KBM-7 (cell line): Measurements from ENCODE around the gene FHIT.

ENCODE experiments used
- DNase-seq: peaks from one replicate; pipeline ENCODE4 v3.0.0-alpha.2; 2015
- in situ Hi-C: fragments of 300-500 bp; cut with MboI; formaldehyde crosslinking; loops from 2 replicates; pipeline ENCODE4 v1.14.3; 2020; ENCODE audit warnings: low sequenced_read_pairs, low pct_unique_long_range_greater_than_20kb, mixed read lengths

The FHIT gene

GRCh38 chr3:60131618-60132017, 1119.6 kb downstream of the FHIT start:
- no peak for DNase-seq
- in situ Hi-C loops: no loop called here

GRCh38 chr3:60126511-60127304, 1124.5 kb downstream of the FHIT start:
- no peak for DNase-seq
- in situ Hi-C loops: no loop called here

- DNase-seq: no peak
- in situ Hi-C loops: no loop called here
Measured at GRCh38 chr3:60125686-60126085, 1125.6 kb downstream of the FHIT start.

GRCh38 chr3:60120245-60120644, 1131.0 kb downstream of the FHIT start:
- in situ Hi-C loops: no loop called here

DNA sequence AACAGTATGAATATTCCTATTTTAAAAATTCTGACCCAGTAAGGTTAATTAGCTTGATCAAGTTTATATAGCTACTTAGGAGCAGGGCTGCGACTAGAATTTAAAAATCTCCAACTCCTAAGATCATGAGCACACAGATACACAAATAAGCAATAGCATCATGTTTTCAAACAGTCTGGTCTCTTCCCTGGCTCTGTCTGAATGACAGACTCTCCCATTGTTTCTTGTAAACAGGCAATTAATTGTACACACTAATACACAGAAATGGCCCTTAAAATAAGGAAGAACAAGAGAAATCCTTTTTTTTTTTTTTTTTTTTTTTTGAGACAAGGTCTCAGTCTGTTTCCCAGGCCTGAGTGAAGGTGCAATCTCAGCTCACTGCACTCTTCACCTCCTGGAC, 1137.1 kb downstream of the FHIT start:
- in situ Hi-C loops: no loop called here
- DNase-seq: no peak

More at GRCh38 chr3:60120245-60120644, 1131.0 kb downstream of the FHIT start:
- DNase-seq: no peak

DNA sequence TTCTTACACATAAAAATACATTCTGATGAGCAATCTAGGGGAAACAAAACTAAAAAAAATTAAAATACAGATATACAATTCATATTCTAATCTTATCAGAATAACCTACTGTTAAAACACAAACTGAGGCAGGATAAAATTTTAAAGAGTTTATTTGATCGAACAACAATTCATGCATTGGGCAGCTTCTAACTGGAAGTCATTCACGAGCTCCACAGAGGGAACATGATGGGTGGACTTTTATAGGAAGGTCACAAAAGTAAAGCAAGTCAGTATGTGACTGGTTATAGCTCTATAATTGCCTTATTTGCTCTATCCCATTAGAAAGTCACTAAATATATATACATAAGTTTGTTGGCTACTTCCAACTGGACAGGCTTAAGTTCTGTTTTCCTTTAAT, 1144.0 kb downstream of the FHIT start:
- no peak for DNase-seq
- in situ Hi-C loops: no loop called here

- in situ Hi-C loops: no loop called here
- no peak for DNase-seq
Measured at GRCh38 chr3:60102154-60102553, 1149.1 kb downstream of the FHIT start.

GRCh38 chr3:60101621-60102020, 1149.6 kb downstream of the FHIT start:
- in situ Hi-C loops: no loop called here
- no peak for DNase-seq

DNA sequence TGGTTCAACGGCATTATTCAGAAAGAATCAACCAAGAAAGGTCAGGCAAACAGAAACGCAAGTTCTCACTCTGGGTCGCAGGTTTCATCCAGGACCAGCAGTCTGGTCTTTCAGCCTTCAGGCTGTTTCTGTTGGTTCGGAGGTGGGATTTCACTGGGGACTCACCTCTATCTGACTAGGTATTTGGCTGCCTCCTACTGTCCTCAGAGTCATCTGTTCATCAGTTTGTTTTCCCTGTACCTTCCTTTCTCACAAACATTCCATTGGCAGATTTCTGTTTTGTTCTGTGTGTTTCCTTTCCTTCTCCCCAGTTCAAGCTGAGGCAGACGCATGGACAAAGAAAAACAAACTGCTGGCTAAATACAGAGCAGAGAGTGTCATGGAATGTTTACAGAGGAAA, 1154.8 kb downstream of the FHIT start:
- in situ Hi-C loops: no loop called here
- no peak for DNase-seq

GRCh38 chr3:60095930-60096329, 1155.3 kb downstream of the FHIT start:
- in situ Hi-C loops: no loop called here
- no peak for DNase-seq

DNA sequence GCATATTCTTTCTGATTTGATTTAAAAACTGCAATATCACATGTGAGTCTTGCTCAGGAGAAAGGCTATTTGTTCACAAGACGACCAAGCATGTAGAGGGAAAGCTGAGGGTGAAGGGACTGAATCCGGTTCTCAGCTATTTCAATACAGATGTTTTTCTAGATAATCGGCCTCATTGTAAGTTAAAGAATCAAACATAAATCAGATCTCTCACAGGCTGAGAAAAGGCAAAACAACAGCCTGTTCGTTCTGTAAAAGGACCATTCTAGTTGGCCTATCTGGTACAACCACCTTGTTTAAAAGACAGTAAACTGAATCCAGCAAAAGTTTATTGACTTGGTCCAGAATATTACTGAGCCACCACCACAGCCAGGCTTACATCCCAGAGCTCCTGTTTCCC, 1155.7 kb downstream of the FHIT start:
- DNase-seq: no peak
- in situ Hi-C loops: no loop called here

DNA sequence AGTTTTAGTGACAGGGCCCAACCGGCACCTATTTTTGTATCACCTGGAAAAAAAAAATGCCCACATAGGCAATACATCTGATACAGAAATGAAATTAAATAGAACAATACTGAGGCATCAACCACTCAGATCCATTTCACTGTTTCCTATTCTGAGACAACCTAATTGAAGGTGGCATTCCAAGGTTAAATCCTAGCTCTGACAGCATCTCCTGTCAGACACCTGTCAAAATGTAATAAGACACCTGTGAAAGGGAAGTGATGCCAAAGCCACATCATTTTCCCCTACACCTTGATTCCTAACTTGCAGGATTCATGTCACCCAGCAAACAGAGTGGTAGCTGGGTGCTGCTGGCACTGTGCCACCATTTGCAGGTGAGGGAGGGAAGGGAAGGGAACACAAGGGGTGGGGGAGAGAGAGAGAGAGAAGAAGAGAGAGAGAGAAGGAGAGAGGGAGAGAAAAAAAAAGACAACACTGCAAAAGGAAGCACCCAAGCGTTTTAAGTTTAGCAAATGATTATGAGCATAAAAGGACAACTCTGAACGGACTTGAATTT, 1156.8 kb downstream of the FHIT start:
- no peak for DNase-seq
- in situ Hi-C loops: no loop called here

DNA sequence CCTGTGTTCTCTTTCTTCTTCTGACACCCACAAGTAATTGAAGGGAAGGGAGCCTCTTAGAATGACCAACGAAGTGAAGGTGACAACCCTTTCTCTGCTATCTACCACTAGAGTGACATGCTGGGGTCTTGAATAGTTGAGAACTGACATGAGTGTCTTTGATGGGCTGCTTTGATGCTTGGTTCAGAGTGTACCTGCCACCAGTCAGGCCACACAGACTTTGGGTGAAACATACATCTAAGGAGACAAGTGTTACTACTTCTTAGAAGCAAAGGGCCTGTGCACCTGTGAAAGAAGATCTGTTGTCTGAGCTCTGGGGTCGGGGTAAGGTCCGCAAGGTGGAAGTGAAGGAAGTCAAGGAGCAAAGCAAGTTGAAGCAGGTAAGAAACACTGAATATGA, 1160.7 kb downstream of the FHIT start:
- no peak for DNase-seq
- in situ Hi-C loops: no loop called here

DNA sequence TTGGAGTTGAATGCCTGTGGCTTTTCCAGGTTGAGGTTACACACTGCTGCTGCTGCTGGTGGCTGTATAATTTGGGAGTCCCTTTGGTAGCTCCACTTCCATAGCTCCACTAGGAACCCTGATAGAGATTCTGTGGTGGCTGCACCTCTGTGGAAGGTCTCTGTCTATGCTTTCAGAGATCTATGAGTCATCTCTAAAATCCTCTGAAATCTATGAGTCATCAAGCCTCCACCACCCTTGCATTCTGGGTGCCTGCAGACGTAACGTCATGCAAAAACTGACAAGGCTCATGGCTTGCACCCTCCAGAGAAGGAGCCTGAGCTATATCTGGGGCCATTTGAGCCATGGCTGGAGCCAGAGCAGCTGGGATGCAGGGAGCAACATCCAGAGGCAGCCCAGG, 1164.4 kb downstream of the FHIT start:
- in situ Hi-C loops: no loop called here
- DNase-seq: no peak

DNA sequence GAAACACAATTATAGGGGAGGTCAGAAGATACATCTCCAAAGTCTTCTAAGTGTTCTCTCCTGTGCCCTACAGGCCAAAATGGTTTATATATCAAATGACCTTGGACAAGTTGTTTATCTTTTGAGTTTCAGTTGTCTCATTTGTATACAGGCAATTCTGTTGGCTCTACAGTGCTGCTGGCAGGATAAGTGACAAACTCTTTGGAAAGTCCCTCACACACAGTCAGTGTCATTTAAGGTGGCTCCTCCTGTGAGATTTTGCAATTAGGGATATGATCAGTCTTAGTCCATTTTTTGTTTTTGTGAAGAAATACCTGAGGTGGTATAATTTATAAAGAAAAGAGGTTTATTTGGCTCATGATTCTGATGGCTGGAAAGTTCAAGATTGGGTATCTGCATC, 1165.6 kb downstream of the FHIT start:
- in situ Hi-C loops: no loop called here
- DNase-seq: no peak

- peak; percentile 20 for DNase-seq
- in situ Hi-C loops: no loop called here
Measured at GRCh38 chr3:60081381-60082095, 1169.7 kb downstream of the FHIT start.

GRCh38 chr3:60080648-60081047, 1170.6 kb downstream of the FHIT start:
- no peak for DNase-seq

DNA sequence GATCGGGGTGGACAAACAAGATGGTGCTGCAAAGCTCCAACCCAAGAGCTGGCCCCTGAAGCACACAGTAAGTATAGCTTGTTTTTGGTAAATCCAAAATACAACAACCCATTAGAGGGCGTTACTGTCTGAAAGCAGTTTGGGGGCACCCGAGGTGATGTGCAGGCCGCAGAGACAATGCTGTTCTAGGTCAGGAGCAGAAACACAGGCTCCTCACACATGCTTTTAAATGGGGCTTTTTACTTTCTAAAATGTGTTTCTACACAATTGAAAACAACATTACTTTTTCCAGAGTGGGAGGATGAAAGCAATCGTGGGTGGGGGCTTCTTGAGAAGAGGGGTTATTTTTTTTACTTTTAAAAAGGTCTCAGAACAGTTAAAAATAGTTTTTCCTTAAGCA, 1172.2 kb downstream of the FHIT start:
- in situ Hi-C loops: no loop called here
- DNase-seq: no peak

More at GRCh38 chr3:60080648-60081047, 1170.6 kb downstream of the FHIT start:
- in situ Hi-C loops: no loop called here

DNA sequence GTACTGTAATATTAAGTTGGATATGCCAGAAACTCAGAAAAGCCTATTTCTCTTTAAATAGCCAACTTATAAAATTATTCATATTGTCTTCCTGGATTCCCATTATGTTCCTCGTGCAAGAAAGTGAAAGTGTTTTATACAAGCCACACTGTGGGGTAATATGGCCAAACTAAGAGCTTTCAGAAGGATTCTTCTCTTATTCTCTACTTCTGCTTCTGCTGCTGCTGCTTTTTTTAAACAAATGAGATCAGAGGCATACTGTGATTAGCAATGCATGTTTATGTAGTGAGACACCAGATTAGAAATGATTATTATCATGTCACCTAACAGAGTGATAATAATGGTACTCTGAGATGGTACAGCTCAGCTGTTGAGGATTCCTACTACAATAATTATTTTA, 1174.9 kb downstream of the FHIT start:
- DNase-seq: no peak
- in situ Hi-C loops: no loop called here

GRCh38 chr3:60073942-60074341, 1177.3 kb downstream of the FHIT start:
- in situ Hi-C loops: no loop called here
- DNase-seq: no peak
